ENCODE measurements around the gene SMCO1. TPM values are rescaled to one million over a fixed set of nuclear protein-coding genes. Genes with fewer than 3 reads are reported as not detected.
"Not testable (repeated sequence)": the region's sequence is repeated elsewhere in the genome, so short reads cannot be mapped to it uniquely, and the experiment has no call there.

The SMCO1 gene
- total and polyA plus RNA-seq, 2 donors from 2014 or later = not detected

DNA sequence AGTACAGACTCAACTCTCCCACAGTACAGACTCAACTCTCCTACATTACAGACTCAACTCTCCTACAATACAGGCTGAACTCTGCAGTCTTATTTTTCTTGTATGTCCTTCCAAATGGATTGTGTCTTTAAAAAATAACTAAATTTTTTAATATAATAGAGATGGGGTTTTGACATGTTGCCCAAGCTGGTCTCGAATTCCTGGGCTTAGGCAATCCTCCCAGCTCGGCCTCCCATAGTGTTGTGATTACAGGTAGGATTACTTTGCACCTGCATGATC lies 51.7 kb downstream of the SMCO1 start:
- no peak for FAIRE-seq
- H3K4me3 ChIP-seq (ENCODE audit: low read length in 3 of 3) = no peak overlapping the region
- intact Hi-C loops (cut with DNase I) = no loop called here

DNA sequence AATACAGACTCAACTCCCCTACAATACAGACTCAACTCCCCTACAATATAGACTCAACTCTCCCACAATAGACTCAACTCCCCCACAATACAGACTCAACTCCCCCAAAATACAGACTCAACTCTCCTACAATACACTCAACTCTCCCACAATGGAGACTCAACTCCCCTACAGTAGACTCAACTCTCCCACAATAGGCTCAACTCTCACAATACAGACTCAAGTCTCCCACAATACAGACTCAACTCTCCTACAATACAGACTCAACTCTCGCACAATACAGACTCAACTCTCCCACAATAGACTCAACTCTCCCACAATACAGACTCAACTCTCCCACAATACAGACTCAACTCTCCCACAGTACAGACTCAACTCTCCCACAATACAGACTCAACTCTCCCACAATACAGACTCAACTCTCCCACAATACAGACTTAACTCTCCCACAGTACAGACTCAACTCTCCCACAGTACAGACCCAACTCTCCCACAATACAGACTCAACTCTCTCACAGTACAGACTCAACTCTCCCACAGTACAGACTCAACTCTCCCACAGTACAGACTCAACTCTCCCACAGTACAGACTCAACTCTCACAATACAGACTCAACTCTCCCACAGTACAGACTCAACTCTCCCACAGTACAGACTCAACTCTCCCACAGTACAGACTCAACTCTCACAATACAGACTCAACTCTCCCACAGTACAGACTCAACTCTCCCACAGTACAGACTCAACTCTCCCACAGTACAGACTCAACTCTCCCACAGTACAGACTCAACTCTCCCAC lies 52.3 kb downstream of the SMCO1 start:
- H3K9ac ChIP-seq (ENCODE audit: low read length in 3 of 3); intact Hi-C loops (cut with DNase I); H3K4me1 ChIP-seq (ENCODE audit: control insufficient read depth in 2 of 3, insufficient read depth in 2 of 3, low read depth in 1 of 3, low read length in 3 of 3); H3K27ac ChIP-seq (ENCODE audit: low read depth in 2 of 2, low read length in 2 of 2); H3K36me3 ChIP-seq (ENCODE audit: control insufficient read depth in 2 of 3, insufficient read depth in 3 of 3, low read length in 3 of 3); H3K4me3 ChIP-seq (ENCODE audit: low read length in 3 of 3); FAIRE-seq; DNase-seq; H3K9me3 ChIP-seq (ENCODE audit: control insufficient read depth in 2 of 3, insufficient read depth in 1 of 3, low read length in 3 of 3); H3K27me3 ChIP-seq (ENCODE audit: control insufficient read depth, insufficient read depth, low read length): not testable (repeated sequence)

More for the DNA sequence above, 51.7 kb downstream of the SMCO1 start:
- no peaks in the 10 kb centered on the region for H3K36me3 ChIP-seq (ENCODE audit: control insufficient read depth in 2 of 3, insufficient read depth in 3 of 3, low read length in 3 of 3)
- H3K4me1 ChIP-seq (ENCODE audit: control insufficient read depth in 2 of 3, insufficient read depth in 2 of 3, low read depth in 1 of 3, low read length in 3 of 3) = no peaks in the 10 kb centered on the region
- H3K9me3 ChIP-seq (ENCODE audit: control insufficient read depth in 2 of 3, insufficient read depth in 1 of 3, low read length in 3 of 3) = no peaks in the 10 kb centered on the region
- no peak overlapping the region for H3K9ac ChIP-seq (ENCODE audit: low read length in 3 of 3)
- TF ChIP-seq, protein P1, sequence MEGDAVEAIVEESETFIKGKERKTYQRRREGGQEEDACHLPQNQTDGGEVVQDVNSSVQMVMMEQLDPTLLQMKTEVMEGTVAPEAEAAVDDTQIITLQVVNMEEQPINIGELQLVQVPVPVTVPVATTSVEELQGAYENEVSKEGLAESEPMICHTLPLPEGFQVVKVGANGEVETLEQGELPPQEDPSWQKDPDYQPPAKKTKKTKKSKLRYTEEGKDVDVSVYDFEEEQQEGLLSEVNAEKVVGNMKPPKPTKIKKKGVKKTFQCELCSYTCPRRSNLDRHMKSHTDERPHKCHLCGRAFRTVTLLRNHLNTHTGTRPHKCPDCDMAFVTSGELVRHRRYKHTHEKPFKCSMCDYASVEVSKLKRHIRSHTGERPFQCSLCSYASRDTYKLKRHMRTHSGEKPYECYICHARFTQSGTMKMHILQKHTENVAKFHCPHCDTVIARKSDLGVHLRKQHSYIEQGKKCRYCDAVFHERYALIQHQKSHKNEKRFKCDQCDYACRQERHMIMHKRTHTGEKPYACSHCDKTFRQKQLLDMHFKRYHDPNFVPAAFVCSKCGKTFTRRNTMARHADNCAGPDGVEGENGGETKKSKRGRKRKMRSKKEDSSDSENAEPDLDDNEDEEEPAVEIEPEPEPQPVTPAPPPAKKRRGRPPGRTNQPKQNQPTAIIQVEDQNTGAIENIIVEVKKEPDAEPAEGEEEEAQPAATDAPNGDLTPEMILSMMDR (IDR thresholded peaks at IDR 0.05; ENCODE audit: borderline replicate concordance, extremely low read depth, insufficient read depth) = no peak
- DNase-seq = no peak
- no peaks in the 10 kb centered on the region for H3K27me3 ChIP-seq (ENCODE audit: control insufficient read depth, insufficient read depth, low read length)
- H3K27ac ChIP-seq (ENCODE audit: low read depth in 2 of 2, low read length in 2 of 2) = no peak overlapping the region

DNA sequence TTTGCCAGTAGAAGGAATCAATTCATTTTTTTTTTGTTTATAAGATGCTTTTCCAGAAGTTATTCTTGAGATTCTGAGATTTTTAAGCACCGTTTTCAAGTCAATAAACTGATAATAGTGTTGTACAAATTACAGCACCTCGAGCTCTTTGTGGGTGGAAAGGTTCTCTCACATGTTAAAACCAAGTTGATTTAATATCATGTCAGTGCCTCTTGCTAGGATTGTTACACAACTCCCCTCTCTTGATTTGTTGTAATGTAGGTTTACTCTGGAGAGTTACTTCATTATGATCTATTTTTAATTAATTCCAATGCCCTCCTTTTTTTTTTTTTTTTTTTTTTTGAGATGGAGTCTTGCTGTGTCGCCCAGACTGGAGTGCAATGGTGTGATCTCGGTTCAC lies 57.1 kb downstream of the SMCO1 start:
- no peaks in the 10 kb centered on the region for H3K4me1 ChIP-seq (ENCODE audit: control insufficient read depth in 2 of 3, insufficient read depth in 2 of 3, low read depth in 1 of 3, low read length in 3 of 3)
- no peaks in the 10 kb centered on the region for H3K27me3 ChIP-seq (ENCODE audit: control insufficient read depth, insufficient read depth, low read length)
- intact Hi-C loops (cut with DNase I) = no loop called here
- FAIRE-seq = no peak
- no peak for DNase-seq
- no peak overlapping the region for H3K4me3 ChIP-seq (ENCODE audit: low read length in 3 of 3)
- no peaks in the 10 kb centered on the region for H3K9me3 ChIP-seq (ENCODE audit: control insufficient read depth in 2 of 3, insufficient read depth in 1 of 3, low read length in 3 of 3)
- no peak overlapping the region for H3K27ac ChIP-seq (ENCODE audit: low read depth in 2 of 2, low read length in 2 of 2)
- no peak overlapping the region for H3K9ac ChIP-seq (ENCODE audit: low read length in 3 of 3)
- TF ChIP-seq, protein P1 (IDR thresholded peaks at IDR 0.05; ENCODE audit: borderline replicate concordance, extremely low read depth, insufficient read depth) = no peak
- no peaks in the 10 kb centered on the region for H3K36me3 ChIP-seq (ENCODE audit: control insufficient read depth in 2 of 3, insufficient read depth in 3 of 3, low read length in 3 of 3)

DNA sequence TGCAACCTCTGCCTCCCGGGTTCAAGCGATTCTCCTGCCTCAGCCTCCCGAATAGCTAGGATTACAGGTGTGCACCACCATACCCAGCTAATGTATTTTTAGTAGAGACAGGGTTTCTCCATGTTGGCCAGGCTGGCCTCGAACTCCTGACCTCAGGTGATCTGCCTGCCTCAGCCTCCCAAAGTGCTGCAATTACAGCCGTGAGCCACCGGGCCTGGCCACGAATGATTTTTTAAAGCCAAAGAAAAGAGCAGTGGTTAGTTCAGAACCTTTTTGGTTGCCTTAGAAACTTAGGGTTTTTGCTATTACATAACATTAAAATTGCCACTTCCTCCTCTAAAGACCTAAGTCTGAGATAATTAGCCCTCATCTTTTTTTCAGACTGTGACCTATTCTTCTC lies 57.7 kb downstream of the SMCO1 start:
- FAIRE-seq; H3K4me1 ChIP-seq (ENCODE audit: control insufficient read depth in 2 of 3, insufficient read depth in 2 of 3, low read depth in 1 of 3, low read length in 3 of 3); H3K9ac ChIP-seq (ENCODE audit: low read length in 3 of 3); H3K9me3 ChIP-seq (ENCODE audit: control insufficient read depth in 2 of 3, insufficient read depth in 1 of 3, low read length in 3 of 3); H3K27ac ChIP-seq (ENCODE audit: low read depth in 2 of 2, low read length in 2 of 2); intact Hi-C loops (cut with DNase I); H3K4me3 ChIP-seq (ENCODE audit: low read length in 3 of 3); H3K27me3 ChIP-seq (ENCODE audit: control insufficient read depth, insufficient read depth, low read length); H3K36me3 ChIP-seq (ENCODE audit: control insufficient read depth in 2 of 3, insufficient read depth in 3 of 3, low read length in 3 of 3); DNase-seq: not testable (repeated sequence)

Other genes with a start within 250 kb of the SMCO1 start
- gene PCYT1A, start 227.6 kb downstream of the SMCO1 start, total RNA-seq = 57.6 TPM
- gene PCYT1A, start 227.6 kb downstream of the SMCO1 start, polyA plus RNA-seq (ENCODE audit: insufficient read depth, low read depth, low replicate concordance) = 19.6 TPM
- gene DYNLT2B, start 197.1 kb downstream of the SMCO1 start, total RNA-seq = 10.5 TPM
- 41.8 TPM for gene DYNLT2B, start 197.1 kb downstream of the SMCO1 start, polyA plus RNA-seq (ENCODE audit: insufficient read depth, low read depth, low replicate concordance)
- gene TM4SF19, start 177.0 kb downstream of the SMCO1 start, total RNA-seq = 0.50 TPM
- not detected for gene TM4SF19, start 177.0 kb downstream of the SMCO1 start, polyA plus RNA-seq (ENCODE audit: insufficient read depth, low read depth, low replicate concordance)
- 46.9 TPM for gene UBXN7, start 82.9 kb downstream of the SMCO1 start, total RNA-seq
- 2.8 TPM for gene UBXN7, start 82.9 kb downstream of the SMCO1 start, polyA plus RNA-seq (ENCODE audit: insufficient read depth, low read depth, low replicate concordance)
- gene RNF168, start 11.6 kb downstream of the SMCO1 start, total RNA-seq = 19.5 TPM
- 3.2 TPM for gene RNF168, start 11.6 kb downstream of the SMCO1 start, polyA plus RNA-seq (ENCODE audit: insufficient read depth, low read depth, low replicate concordance)
- 12.3 TPM for gene WDR53, start 53.2 kb upstream of the SMCO1 start, total RNA-seq
- gene WDR53, start 53.2 kb upstream of the SMCO1 start, polyA plus RNA-seq (ENCODE audit: insufficient read depth, low read depth, low replicate concordance) = 9.0 TPM
- 7.0 TPM for gene FBXO45, start 53.3 kb upstream of the SMCO1 start, total RNA-seq
- gene FBXO45, start 53.3 kb upstream of the SMCO1 start, polyA plus RNA-seq (ENCODE audit: insufficient read depth, low read depth, low replicate concordance) = 2.5 TPM
- gene NRROS, start 124.3 kb upstream of the SMCO1 start, total RNA-seq = 11.6 TPM
- 2.0 TPM for gene NRROS, start 124.3 kb upstream of the SMCO1 start, polyA plus RNA-seq (ENCODE audit: insufficient read depth, low read depth, low replicate concordance)
- 1.5 TPM for gene CEP19, start 196.9 kb upstream of the SMCO1 start, total RNA-seq
- gene CEP19, start 196.9 kb upstream of the SMCO1 start, polyA plus RNA-seq (ENCODE audit: insufficient read depth, low read depth, low replicate concordance) = 2.6 TPM
- 19.6 TPM for gene PIGX, start 197.0 kb upstream of the SMCO1 start, total RNA-seq
- gene PIGX, start 197.0 kb upstream of the SMCO1 start, polyA plus RNA-seq (ENCODE audit: insufficient read depth, low read depth, low replicate concordance) = 15.7 TPM
- gene PAK2, start 224.5 kb upstream of the SMCO1 start, total RNA-seq = 67.1 TPM
- 13.4 TPM for gene PAK2, start 224.5 kb upstream of the SMCO1 start, polyA plus RNA-seq (ENCODE audit: insufficient read depth, low read depth, low replicate concordance)